ENCODE results near the gene CD300LD. TPM values are rescaled to one million over a fixed set of nuclear protein-coding genes. Genes with fewer than 3 reads are reported as not detected.

Gene CD300LD
- total RNA-seq, 2 experiments from 2014 or later: not detected

DNA sequence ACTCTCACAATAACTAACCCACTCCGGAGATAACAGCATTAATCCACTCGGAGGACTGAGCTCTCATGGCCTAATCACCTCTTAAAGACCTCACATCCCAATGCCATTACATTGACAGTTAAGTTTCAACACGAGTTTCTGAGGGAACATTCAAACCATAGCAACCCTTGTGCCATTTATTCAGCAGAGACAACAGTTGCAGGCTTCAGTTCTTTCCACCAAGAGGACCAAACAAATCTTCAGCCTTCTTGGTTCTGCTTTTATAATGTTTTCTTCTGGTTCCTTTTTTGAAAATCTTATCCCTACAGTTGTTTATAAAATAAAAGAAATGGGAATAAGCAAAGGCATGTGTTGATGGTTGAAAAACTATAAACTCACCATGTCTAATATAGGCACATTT is 33.6 kb upstream of the CD300LD start:
- intact Hi-C loops (cut with DNase I, micrococcal nuclease): no loop called here
- H3K4me3 Mint-ChIP-seq: no peak overlapping the region
- no peaks in the 10 kb centered on the region for H3K9me3 Mint-ChIP-seq
- Histone ChIP-seq H3K27me3 (ENCODE audit: control insufficient read depth in 1 of 2, insufficient read depth in 2 of 2, low read length in 2 of 2) (peaks cover 21 to 29% of the 10 kb centered on the region in 2 experiments), H3K36me3 (ENCODE audit: insufficient read depth, low read length) (no peaks in the 10 kb centered on the region), H3K9me3 (ENCODE audit: control insufficient read depth in 1 of 2, insufficient read depth in 1 of 2, low read length in 2 of 2) (peaks cover 0 to 3% of the 10 kb centered on the region in 2 experiments), H3K4me1 (ENCODE audit: insufficient read depth, low read length) (no peaks in the 10 kb centered on the region), H3K27ac (ENCODE audit: low read depth in 1 of 2, low read length in 2 of 2) (no peak overlapping the region), H3K4me3 (ENCODE audit: low read length) (no peak overlapping the region)
- no peak for ATAC-seq (ENCODE audit: poor library complexity)
- no peak for DNase-seq
- peaks cover 80% of the 10 kb centered on the region for H3K27me3 Mint-ChIP-seq
- H3K27ac Mint-ChIP-seq: no peak overlapping the region
- POLR2A ChIA-PET: no interaction called here
- CTCF ChIA-PET: no interaction called here
- H3K4me1 Mint-ChIP-seq (ENCODE audit: low read depth): no peaks in the 10 kb centered on the region
- TF ChIP-seq, protein P1, sequence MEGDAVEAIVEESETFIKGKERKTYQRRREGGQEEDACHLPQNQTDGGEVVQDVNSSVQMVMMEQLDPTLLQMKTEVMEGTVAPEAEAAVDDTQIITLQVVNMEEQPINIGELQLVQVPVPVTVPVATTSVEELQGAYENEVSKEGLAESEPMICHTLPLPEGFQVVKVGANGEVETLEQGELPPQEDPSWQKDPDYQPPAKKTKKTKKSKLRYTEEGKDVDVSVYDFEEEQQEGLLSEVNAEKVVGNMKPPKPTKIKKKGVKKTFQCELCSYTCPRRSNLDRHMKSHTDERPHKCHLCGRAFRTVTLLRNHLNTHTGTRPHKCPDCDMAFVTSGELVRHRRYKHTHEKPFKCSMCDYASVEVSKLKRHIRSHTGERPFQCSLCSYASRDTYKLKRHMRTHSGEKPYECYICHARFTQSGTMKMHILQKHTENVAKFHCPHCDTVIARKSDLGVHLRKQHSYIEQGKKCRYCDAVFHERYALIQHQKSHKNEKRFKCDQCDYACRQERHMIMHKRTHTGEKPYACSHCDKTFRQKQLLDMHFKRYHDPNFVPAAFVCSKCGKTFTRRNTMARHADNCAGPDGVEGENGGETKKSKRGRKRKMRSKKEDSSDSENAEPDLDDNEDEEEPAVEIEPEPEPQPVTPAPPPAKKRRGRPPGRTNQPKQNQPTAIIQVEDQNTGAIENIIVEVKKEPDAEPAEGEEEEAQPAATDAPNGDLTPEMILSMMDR (IDR thresholded peaks at IDR 0.05): no peak
- no peaks in the 10 kb centered on the region for H3K36me3 Mint-ChIP-seq (ENCODE audit: low read depth)

DNA sequence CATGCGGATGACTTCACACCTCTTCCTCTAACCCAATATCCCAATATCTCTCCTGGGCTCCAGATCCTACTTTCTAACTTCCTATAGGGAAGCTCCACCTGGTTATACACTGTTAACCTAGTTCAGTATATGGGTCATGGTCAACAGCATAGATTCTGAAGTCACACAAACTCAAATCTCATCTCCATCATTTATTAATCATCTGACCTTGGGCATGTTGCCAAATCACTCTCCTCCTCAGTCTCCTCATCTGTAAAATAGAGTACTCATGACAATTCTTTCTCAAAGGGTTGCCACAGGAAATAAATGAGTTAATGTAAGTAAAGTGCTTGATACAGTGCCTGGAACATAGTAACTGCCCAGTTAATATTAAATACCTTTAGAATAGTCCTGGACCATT is 32.0 kb upstream of the CD300LD start:
- H3K4me1 Mint-ChIP-seq (ENCODE audit: low read depth): no peaks in the 10 kb centered on the region
- no peaks in the 10 kb centered on the region for H3K36me3 ChIP-seq (ENCODE audit: insufficient read depth, low read length)
- ChIA-PET POLR2A (no interaction called here), CTCF (no interaction called here)
- H3K4me3 ChIP-seq (ENCODE audit: low read length): no peak overlapping the region
- no peaks in the 10 kb centered on the region for H3K9me3 Mint-ChIP-seq
- H3K36me3 Mint-ChIP-seq (ENCODE audit: low read depth): no peaks in the 10 kb centered on the region
- H3K27me3 ChIP-seq (ENCODE audit: control insufficient read depth in 1 of 2, insufficient read depth in 2 of 2, low read length in 2 of 2): peaks cover 18 to 33% of the 10 kb centered on the region in 2 experiments
- TF ChIP-seq, protein P1 (IDR thresholded peaks at IDR 0.05): no peak
- DNase-seq (no peak), ATAC-seq (ENCODE audit: poor library complexity) (no peak)
- H3K27ac ChIP-seq (ENCODE audit: low read depth in 1 of 2, low read length in 2 of 2): no peak overlapping the region
- intact Hi-C loops (cut with DNase I, micrococcal nuclease): no loop called here
- H3K4me3 Mint-ChIP-seq: no peak overlapping the region
- H3K9me3 ChIP-seq (ENCODE audit: control insufficient read depth in 1 of 2, insufficient read depth in 1 of 2, low read length in 2 of 2): peaks cover 0 to 3% of the 10 kb centered on the region in 2 experiments
- H3K27ac Mint-ChIP-seq: no peak overlapping the region
- H3K27me3 Mint-ChIP-seq: peaks cover 79% of the 10 kb centered on the region
- no peaks in the 10 kb centered on the region for H3K4me1 ChIP-seq (ENCODE audit: insufficient read depth, low read length)

GRCh38 chr17:74623693-74624093 is 31.6 kb upstream of the CD300LD start, which contains the start of gene CD300E:
Gene CD300E (minus strand): TSS chr17:74623738. CDS start chr17:74623621, 117 bp downstream.
- intact Hi-C loops (cut with DNase I, micrococcal nuclease): no loop called here
- Histone ChIP-seq H3K9me3 (ENCODE audit: control insufficient read depth in 1 of 2, insufficient read depth in 1 of 2, low read length in 2 of 2) (peaks cover 0 to 3% of the 10 kb centered on the region in 2 experiments), H3K4me1 (ENCODE audit: insufficient read depth, low read length) (no peaks in the 10 kb centered on the region), H3K4me3 (ENCODE audit: low read length) (peak within 1 kb of the TSS; percentile 32), H3K27me3 (ENCODE audit: control insufficient read depth in 1 of 2, insufficient read depth in 2 of 2, low read length in 2 of 2) (peaks cover 16 to 33% of the 10 kb centered on the region in 2 experiments), H3K27ac (ENCODE audit: low read depth in 1 of 2, low read length in 2 of 2) (no peak within 1 kb of the TSS), H3K36me3 (ENCODE audit: insufficient read depth, low read length) (no peaks in the 10 kb centered on the region)
- ATAC-seq (ENCODE audit: poor library complexity): no peak
- no peaks in the 10 kb centered on the region for H3K4me1 Mint-ChIP-seq (ENCODE audit: low read depth)
- H3K36me3 Mint-ChIP-seq (ENCODE audit: low read depth): no peaks in the 10 kb centered on the region
- TF ChIP-seq, protein P1 (IDR thresholded peaks at IDR 0.05): no peak
- H3K9me3 Mint-ChIP-seq: no peaks in the 10 kb centered on the region
- CTCF ChIA-PET: no interaction called here
- no peak within 1 kb of the TSS for H3K4me3 Mint-ChIP-seq
- peaks cover 80% of the 10 kb centered on the region for H3K27me3 Mint-ChIP-seq
- peak in 2 of 14 experiments; percentile 52 to 59 for DNase-seq
- POLR2A ChIA-PET: no interaction called here
- H3K27ac Mint-ChIP-seq: no peak within 1 kb of the TSS

Data from CD4-positive, alpha-beta T cell (primary cell).